Stimulated activated CD8-positive, alpha-beta memory T cell treated with anti-CD3 and anti-CD28 coated beads, Interleukin-4, amount 100 ng/mL, for 4 hours (primary cell): ENCODE results near the gene GRM8.

ENCODE experiments used
- DNase-seq, 2 donors: peaks; one replicate each; pipeline ENCODE4 v3.0.0-alpha.2; 2020; ENCODE audit warnings: low read depth in 2 of 2, low spot score in 1 of 2

GRM8 gene

GRCh38 chr7:127151379-127151778 is 101.4 kb downstream of the GRM8 start:
- DNase-seq = no peak

- DNase-seq = no peak
Observed at GRCh38 chr7:127150543-127150942, 102.2 kb downstream of the GRM8 start.

- no peak for DNase-seq
Observed at GRCh38 chr7:127146746-127147536, 105.8 kb downstream of the GRM8 start.

- no peak for DNase-seq
Observed at GRCh38 chr7:127137146-127137545, 115.6 kb downstream of the GRM8 start.

DNA sequence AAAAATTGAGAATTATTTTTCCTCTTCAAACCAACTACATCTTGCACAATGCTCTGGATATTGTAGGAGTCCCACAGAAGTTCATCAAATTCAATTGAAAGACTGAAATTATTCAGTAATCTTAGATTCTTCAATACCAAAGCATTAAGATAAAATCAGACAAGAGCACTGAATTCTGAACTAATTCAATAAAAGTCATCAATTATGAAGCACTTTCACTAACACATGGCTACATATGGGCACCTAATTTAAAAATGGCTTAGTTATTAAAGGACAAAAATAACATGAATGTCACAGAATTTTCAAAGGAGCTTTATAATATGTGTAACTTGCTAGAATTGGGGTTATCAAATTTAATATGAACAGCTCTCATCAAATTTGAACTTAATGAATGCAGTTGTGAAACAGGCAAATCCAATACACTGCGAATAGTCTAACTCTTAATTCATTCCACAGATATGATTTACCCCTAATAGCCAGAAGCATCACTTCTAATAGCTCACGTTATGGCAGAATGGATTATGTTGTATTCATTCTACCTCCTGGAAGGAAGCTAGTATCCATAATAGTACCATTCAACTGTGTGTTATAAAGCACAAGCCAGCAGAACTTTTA is 116.8 kb downstream of the GRM8 start:
- DNase-seq = no peak

- no peak for DNase-seq
Observed at GRCh38 chr7:127123220-127123619, 129.5 kb downstream of the GRM8 start.

DNA sequence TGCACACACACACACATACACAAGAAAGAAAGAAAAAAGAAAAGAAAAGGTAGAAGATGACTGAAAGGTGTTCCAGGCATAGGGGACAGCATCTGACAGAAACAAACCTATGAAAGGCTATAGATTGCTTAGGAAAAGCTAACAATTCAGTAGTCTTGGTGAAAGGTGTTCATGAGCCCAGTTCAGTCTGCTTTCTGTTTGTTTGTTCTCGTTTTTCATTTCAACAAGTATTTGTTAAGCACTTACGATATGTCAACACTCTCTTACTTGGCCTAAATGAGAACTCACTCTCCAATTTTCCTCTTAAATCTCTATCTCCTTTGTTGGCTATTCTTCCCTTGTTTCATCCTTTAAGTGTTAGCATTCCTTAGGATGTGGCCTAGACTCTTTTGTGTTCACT is 133.2 kb downstream of the GRM8 start:
- no peak for DNase-seq

GRCh38 chr7:127114742-127115265 is 137.9 kb downstream of the GRM8 start:
- no peak for DNase-seq

- DNase-seq = no peak
Observed at GRCh38 chr7:127107601-127108007, 145.1 kb downstream of the GRM8 start.

- DNase-seq = no peak
Observed at GRCh38 chr7:127093340-127093739, 159.4 kb downstream of the GRM8 start.

GRCh38 chr7:127091620-127092019 is 161.1 kb downstream of the GRM8 start:
- DNase-seq = no peak

GRCh38 chr7:127089146-127089545 is 163.6 kb downstream of the GRM8 start:
- DNase-seq = no peak

DNA sequence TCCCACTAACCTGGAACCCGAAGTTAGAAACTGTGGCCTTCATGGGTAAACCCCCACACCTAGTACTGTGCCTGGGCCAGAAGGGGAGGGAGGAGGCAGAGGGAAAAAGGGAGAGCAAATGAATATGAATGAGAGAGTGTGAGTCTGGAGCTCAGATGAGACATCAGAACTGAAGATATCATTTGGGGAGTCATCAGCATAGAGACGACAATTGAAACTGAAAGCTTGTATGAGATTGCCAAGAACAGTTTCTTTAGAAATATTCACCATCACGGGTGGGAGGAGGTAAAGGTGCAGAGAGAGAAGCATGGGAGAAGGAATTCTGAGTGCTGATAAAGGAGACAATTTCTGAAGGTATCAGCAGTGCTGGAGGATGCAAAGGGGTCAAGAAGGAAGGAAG is 171.2 kb downstream of the GRM8 start:
- DNase-seq = no peak

DNA sequence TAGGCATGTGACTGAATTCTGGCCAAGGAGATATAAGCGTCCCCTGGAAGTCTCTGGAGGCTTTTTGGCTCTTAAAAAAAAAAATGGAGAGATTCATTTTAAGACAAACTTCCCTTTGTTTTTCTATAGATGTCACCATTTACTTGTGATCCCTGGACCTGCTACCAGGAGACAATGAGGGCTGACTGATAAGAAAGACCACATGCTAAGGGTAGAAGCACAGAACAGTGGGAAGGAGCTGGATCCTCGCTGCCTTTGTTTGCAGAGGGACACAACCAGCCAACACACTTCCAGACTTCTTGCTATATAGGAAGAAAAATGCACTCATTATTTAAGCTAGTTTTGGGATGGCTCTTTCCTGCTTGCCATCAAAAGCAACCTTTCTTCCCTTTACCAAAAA is 172.2 kb downstream of the GRM8 start:
- no peak for DNase-seq

DNA sequence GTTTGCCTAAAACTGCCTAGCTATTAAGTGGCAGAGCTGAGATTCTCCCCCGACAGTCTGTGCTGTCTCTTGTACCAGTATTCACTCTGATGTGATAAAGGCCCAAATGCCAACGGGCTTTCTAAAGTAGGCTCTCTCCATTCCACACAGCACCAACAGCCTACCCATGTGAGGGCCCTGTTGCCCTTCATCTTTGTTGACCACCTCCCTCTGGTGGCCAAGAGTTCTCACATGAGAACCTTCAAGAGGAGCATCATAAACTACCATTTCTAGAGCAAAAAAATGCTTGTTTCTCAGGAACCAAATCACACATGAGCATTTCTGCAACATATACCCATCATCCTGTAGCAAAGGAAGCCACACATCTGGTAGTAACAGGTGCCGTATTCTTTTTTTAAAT is 185.8 kb downstream of the GRM8 start:
- DNase-seq = no peak

DNA sequence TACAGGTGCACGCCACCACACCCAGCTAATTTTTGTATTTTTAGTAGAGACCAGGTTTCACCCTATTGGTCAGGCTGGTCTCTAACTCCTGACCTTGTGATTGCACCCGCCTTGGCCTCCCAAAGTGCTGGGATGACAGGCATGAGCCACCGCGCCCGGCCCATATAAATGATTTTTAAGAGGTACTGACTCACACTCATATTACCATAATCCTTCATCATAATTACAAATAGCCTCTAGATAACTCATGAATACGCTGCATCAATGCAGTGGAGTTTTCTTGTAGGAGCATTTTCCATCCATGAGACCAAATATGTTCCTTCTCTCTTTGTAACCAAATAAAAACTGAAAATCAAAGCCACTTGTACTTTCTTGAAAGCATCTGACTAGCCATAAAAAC is 193.3 kb downstream of the GRM8 start:
- DNase-seq = no peak

DNA sequence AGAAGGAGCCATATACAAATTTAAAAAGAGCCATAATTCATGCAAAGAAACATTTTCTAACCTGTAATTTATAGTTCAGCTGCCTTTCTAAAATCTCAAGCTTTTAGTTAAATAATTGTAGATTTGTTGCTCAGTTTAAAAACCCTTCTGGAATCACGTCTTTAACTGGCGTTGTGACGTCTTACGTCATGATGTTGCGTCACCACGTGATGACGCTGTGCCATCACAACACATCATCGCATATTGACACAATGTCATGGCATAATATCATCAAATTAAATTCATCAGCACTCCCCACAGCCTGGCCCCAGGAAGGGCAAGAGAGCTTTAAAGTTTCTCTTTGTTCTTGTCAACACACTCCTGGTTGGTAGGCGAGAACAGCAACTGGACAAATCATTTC is 194.8 kb downstream of the GRM8 start:
- no peak for DNase-seq

DNA sequence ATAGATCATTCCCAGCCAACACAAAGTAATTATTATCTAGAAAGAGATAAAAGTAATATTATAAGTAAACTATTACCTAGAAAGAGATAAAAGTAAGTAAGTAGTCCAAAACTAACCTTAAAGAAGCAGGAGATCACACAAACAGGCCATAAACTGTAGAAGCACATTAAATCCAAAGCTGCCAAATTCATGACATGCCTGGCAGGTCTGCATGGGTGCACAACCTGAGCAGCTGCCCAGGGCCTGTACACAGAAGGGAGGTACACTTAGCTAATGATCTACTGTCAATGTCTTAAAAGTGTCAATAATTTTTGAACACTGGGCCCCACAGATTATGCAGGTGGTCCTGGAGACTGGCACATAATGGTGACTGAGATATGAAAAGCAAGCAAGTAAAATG is 196.5 kb downstream of the GRM8 start:
- no peak for DNase-seq

DNA sequence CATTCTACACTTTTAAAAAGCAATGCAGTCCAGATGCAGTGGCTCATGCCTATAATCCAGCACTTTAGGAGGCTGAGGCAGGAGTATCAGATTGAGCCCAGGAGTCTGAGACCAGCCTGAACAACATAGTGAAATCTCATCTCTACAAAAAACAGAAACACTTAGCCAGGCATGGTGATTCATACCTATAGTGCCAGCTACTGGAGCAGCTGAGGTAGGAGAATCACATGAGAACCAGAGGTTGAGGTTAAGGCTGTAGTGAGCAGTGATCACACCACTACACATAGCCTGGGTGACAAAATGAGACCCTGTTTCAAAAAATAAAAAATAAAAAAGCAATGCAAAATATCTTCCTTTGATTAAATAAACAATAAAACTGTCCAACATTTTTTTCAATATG is 205.2 kb downstream of the GRM8 start:
- no peak for DNase-seq

GRCh38 chr7:127041689-127042452 is 210.9 kb downstream of the GRM8 start:
- no peak for DNase-seq

- DNase-seq = no peak
Observed at GRCh38 chr7:127040042-127040441, 212.7 kb downstream of the GRM8 start.

GRCh38 chr7:127039541-127039940 is 213.2 kb downstream of the GRM8 start:
- DNase-seq = no peak
